GM12891 (cell line): ENCODE results near the gene CD33.

Experiments
- PAX5 ChIP-seq: IDR thresholded peaks from 2 replicates; pipeline ENCODE4 v1.6.1; 2011; ENCODE audit warnings: low read length, moderate library complexity, mild to moderate bottlenecking; ENCODE audit not compliant: insufficient read depth, severe bottlenecking
- POLR2A ChIP-seq: IDR thresholded peaks from 2 replicates; pipeline ENCODE4 v1.6.1; 2011; ENCODE audit warnings: low read depth, low read length, control low read depth
- POLR2AphosphoS5 ChIP-seq: IDR thresholded peaks from 2 replicates; pipeline ENCODE4 v1.6.1; 2011; ENCODE audit warnings: low read depth, low read length, control low read depth
- POU2F2 ChIP-seq: IDR thresholded peaks from 2 replicates; pipeline ENCODE4 v1.6.1; 2011; ENCODE audit warnings: low read depth, mild to moderate bottlenecking, control low read depth, low read length, moderate library complexity
- SPI1 ChIP-seq: IDR thresholded peaks from 2 replicates; pipeline ENCODE4 v1.6.1; 2011; ENCODE audit warnings: low read depth, low read length, control low read depth
- TAF1 ChIP-seq: IDR thresholded peaks from 2 replicates; pipeline ENCODE4 v1.6.1; 2011; ENCODE audit warnings: low read depth, low read length, control low read depth

DNA sequence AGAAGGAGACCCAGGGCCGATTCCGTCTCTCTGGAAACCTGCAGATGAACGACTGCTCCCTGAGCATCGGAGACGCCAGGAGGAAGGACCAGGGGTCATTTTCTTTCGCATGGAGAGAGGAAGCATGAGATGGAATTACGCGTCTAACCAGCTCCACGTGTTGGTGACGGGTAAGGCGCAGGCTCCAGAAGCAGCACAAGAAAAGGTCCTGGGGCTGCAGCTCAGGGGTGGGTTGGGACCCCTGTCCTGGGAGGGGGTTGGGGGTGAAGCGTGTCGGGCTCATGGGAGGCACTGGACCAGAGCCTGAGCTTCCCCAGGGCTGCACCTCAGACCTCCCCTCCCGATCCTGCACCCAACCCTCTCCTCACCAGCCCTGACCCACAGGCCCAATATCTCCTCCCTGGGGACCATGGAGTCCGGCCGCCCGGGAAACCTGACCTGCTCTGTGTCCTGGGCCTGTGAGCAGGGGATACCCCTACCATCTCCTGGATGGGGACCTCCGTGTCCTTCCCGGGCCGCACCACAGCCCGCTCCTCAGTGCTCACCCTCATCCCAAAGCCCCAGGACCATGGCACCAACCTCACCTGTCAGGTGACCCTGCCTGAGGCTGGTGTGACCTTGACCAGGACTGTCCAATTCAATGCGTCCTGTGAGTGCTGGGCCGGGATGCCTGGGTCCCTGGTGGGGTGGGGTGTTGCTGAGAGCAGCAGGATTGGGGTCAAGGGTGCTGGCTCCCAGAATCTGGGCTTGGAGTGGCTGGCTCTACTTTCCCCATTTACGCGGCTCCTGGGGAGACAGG lies 39.6 kb upstream of the CD33 start:
- no peak for TF ChIP-seq POLR2A
- no peak for TF ChIP-seq PAX5
- no peak for TF ChIP-seq POLR2AphosphoS5
- no peak for TF ChIP-seq TAF1
- TF ChIP-seq POU2F2, result no peak
- TF ChIP-seq SPI1, result no peak
